ENCODE measurements around the gene ATOH8.

ATOH8 gene

GRCh38 chr2:85770369-85770768 is 16.6 kb downstream of the ATOH8 start:
- Histone ChIP-seq H3K27ac (peak overlapping the region; percentile 87 to 95), H3K4me3 (peak overlapping the region; percentile 53)
- TF ChIP-seq, protein P1, sequence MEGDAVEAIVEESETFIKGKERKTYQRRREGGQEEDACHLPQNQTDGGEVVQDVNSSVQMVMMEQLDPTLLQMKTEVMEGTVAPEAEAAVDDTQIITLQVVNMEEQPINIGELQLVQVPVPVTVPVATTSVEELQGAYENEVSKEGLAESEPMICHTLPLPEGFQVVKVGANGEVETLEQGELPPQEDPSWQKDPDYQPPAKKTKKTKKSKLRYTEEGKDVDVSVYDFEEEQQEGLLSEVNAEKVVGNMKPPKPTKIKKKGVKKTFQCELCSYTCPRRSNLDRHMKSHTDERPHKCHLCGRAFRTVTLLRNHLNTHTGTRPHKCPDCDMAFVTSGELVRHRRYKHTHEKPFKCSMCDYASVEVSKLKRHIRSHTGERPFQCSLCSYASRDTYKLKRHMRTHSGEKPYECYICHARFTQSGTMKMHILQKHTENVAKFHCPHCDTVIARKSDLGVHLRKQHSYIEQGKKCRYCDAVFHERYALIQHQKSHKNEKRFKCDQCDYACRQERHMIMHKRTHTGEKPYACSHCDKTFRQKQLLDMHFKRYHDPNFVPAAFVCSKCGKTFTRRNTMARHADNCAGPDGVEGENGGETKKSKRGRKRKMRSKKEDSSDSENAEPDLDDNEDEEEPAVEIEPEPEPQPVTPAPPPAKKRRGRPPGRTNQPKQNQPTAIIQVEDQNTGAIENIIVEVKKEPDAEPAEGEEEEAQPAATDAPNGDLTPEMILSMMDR (IDR thresholded peaks at IDR 0.05), result no peak
- no peak for DNase-seq (ENCODE audit: low spot score)

GRCh38 chr2:85770786-85771409 is 17.1 kb downstream of the ATOH8 start:
- Histone ChIP-seq H3K27ac (peak overlapping the region; percentile 87 to 95), H3K4me3 (peak overlapping the region; percentile 53)
- TF ChIP-seq, protein P1 (IDR thresholded peaks at IDR 0.05), result no peak
- DNase-seq (ENCODE audit: low spot score), result no peak

DNA sequence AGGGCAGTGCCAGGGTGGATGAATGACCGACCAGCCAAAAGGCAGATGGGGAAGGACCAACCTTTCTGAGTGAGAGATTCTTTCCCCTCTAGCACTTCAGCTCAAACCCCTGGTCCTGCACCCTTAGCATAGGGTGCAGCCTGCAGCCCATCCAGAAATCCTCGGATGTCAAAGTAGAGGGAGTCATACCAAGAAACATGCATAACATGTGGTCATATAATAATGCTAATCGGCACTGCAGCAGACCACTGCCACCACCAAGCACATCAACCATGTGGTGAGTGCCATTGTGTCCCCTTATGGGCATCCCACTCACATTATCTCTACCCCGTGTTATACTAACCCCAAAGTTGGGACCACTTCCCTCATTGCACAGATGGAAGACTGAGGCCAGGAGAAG is 17.7 kb downstream of the ATOH8 start:
- H3K27ac ChIP-seq, result peak overlapping the region; percentile 87 to 95

GRCh38 chr2:85772019-85772745 is 18.4 kb downstream of the ATOH8 start:
- Histone ChIP-seq H3K4me3 (peak overlapping the region; percentile 53), H3K27ac (peak overlapping the region; percentile 88 to 95)
- peak; percentile 100 for DNase-seq (ENCODE audit: low spot score)
- TF ChIP-seq, protein P1 (IDR thresholded peaks at IDR 0.05), result no peak

More for the DNA sequence above, 17.7 kb downstream of the ATOH8 start:
- TF ChIP-seq, protein P1 (IDR thresholded peaks at IDR 0.05), result no peak
- H3K4me3 ChIP-seq, result peak overlapping the region; percentile 53
- DNase-seq (ENCODE audit: low spot score), result no peak

DNA sequence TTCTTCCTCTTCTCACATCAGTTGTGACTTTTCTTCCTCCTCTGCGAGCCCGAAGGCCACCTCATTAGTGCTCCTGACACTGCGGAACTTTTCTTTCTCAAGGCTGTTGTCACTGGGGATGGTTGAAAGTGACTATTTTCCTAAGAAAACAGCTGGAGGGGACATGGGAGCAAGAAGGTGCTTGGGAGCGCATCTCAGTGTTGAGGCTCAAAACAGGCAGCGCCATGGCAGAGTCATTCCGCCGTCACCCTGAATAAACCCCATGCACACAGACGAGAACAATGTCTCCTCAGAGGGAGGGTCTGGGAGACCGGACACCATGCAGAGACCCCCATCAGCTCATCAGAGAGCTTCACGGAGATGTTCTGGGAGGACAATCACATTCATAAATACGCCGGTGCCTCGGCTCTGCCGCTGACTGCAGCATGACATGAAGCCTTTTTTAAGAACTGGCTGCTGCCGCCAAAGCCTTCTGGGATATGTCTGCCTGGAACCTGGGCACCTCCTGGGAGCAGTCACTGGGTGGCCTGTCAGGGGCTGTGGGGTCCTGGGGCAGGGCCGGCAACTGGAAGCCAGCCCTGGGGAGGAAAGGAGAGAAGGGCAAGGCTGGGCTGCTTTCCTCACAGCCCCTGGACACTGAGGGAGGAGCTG is 19.2 kb downstream of the ATOH8 start:
- TF ChIP-seq, protein P1 (IDR thresholded peaks at IDR 0.05), result no peak
- no peak for DNase-seq (ENCODE audit: low spot score)
- H3K27ac ChIP-seq, result peak overlapping the region; percentile 88 to 90
- peak overlapping the region; percentile 55 for H3K4me3 ChIP-seq

- DNase-seq (ENCODE audit: low spot score), result no peak
- Histone ChIP-seq H3K4me3 (peak overlapping the region; percentile 55), H3K27ac (peak overlapping the region; percentile 88 to 90)
- TF ChIP-seq, protein P1 (IDR thresholded peaks at IDR 0.05), result no peak
These were observed 19.9 kb downstream of the ATOH8 start for GRCh38 chr2:85773692-85774091.
